Psoas muscle (tissue), 8 donors: ENCODE measurements around the gene SERTAD3. TPM values are rescaled to one million over a fixed set of nuclear protein-coding genes. Genes with fewer than 3 reads are reported as not detected.
"Not testable (repeated sequence)": the region's sequence is repeated elsewhere in the genome, so short reads cannot be mapped to it uniquely, and the experiment has no call there.

Source experiments
- ATAC-seq, 4 donors: fragments of 200-7000 bp; cut with Tn5 transposase; one replicate each; pipeline ENCODE4 v1.9.1; 2020; ENCODE audit warnings: moderate library complexity in 3 of 4, mild to moderate bottlenecking in 2 of 4
- DNase-seq, 2 donors: peaks; one replicate each; pipeline ENCODE4 v3.0.0-alpha.2; 2020
- H3K27ac ChIP-seq: fragments of 200-600 bp; one replicate; pipeline ENCODE4 v1.8.0; 2022
- H3K27me3 ChIP-seq, 3 donors: fragments of 200-600 bp in 1 of 3; one replicate each; pipeline versions ENCODE4 v1.6.1 to v1.8.0; 2013 to 2022; ENCODE audit warnings: low read length in 2 of 3, mild to moderate bottlenecking in 2 of 3, moderate library complexity in 1 of 3; ENCODE audit not compliant: insufficient read depth in 3 of 3
- H3K36me3 ChIP-seq, 2 donors: fragments of 200-600 bp in 1 of 2; one replicate each; pipeline versions ENCODE4 v1.6.1 to v1.8.0; 2013 to 2022; ENCODE audit warnings: low read depth in 1 of 2, mild to moderate bottlenecking in 1 of 2, moderate library complexity in 1 of 2; ENCODE audit not compliant: insufficient read depth in 1 of 2
- H3K4me1 ChIP-seq: fragments of 200-600 bp; one replicate; pipeline ENCODE4 v1.8.0; 2022
- H3K4me3 ChIP-seq: fragments of 200-600 bp; one replicate; pipeline ENCODE4 v1.8.0; 2022; ENCODE audit warnings: mild to moderate bottlenecking
- H3K9me3 ChIP-seq: fragments of 200-600 bp; one replicate; pipeline ENCODE4 v1.8.0; 2022
- CTCF ChIP-seq: fragments of 200-600 bp; IDR thresholded peaks from one replicate; pipeline ENCODE4 v1.8.0; 2022; ENCODE audit warnings: antibody characterized with exemption
- WGBS, 3 donors: extraction: QIAGEN DNeasy Blood & Tissue Kit; methylation state at CpG; one replicate each; pipeline versions ENCODE4 v1.1.6 to v1.1.7; 2013; 5-methylcytosine and 5-hydroxymethylcytosine counted together
- intact Hi-C, 2 donors: fragments of 100-400 bp; cut with DNase I; formaldehyde crosslinking; loops; one replicate each; pipeline versions ENCODE4 v1.11.0 to v1.14.2; 2022
- polyA plus RNA-seq, 3 donors: library from polyadenylated mRNA; stranded (reverse); fragments of 200-250 nt; gene quantifications; one replicate each; pipeline ENCODE4 v1.2.3, GENCODE V29; 2013
- total RNA-seq, 4 donors: library from RNA; stranded (reverse); fragmentation: NEBNext Ultra II Directional in 2 of 4; extraction: Animal tissue kit (Norgen Biotek cat#: 25700) in 2 of 4; gene quantifications; one replicate each; pipeline versions ENCODE4 v1.2.1 to v1.2.4, GENCODE V29; 2021 to 2023
- donor health status: healthy with polysubstance abuse.
- donor health status: DM: no; HTN: no; CAD: no; lungs with moderate emphysema.
- donor health status: Bipolar disorder and iron deficiency.
- donor health status: healthy.
- donor health status: DM: yes; HTN: yes; CAD: no.
- donor health status: DM: no; HTN: no; CAD: no.
- donor health status: DM: no; HTN: no; CAD: no.
- donor health status: DM: yes; HTN: yes; CAD: no.

Gene SERTAD3
- total and polyA plus RNA-seq, 7 donors, result 12.7 to 30.0 (median 23.2) TPM

- intact Hi-C loops, result no loop called here
- H3K9me3 ChIP-seq, result no peaks in the 10 kb centered on the region
- WGBS, 3 donors, result 96% methylated on average over 3 of the region's 3 CpGs
- no peak for DNase-seq
- H3K36me3 ChIP-seq, result peaks cover 3 to 42% of the 10 kb centered on the region in 2 donors
- ATAC-seq, result no peak
- H3K27me3 ChIP-seq, result no peaks in the 10 kb centered on the region
- no peak overlapping the region for H3K27ac ChIP-seq
- no peak overlapping the region for H3K4me3 ChIP-seq
- peaks cover 4% of the 10 kb centered on the region for H3K4me1 ChIP-seq
- TF ChIP-seq CTCF, result no peak
Observed at GRCh38 chr19:40458597-40458974, 14.5 kb upstream of the SERTAD3 start.

- no peak for TF ChIP-seq CTCF
- intact Hi-C loops, result no loop called here
- Histone ChIP-seq H3K4me3 (no peak overlapping the region), H3K4me1 (peaks cover 2% of the 10 kb centered on the region), H3K27ac (no peak overlapping the region), H3K27me3 (no peaks in the 10 kb centered on the region), H3K9me3 (no peaks in the 10 kb centered on the region), H3K36me3 (peaks cover 3 to 47% of the 10 kb centered on the region in 2 donors)
- DNase-seq, result no peak
- ATAC-seq, result no peak
- WGBS, 3 donors, result 85 to 89% (median 89%) methylated on average over 18 to 27 of the region's 27 CpGs
Observed at GRCh38 chr19:40457953-40458596, 13.9 kb upstream of the SERTAD3 start.

GRCh38 chr19:40457048-40457447, 12.9 kb upstream of the SERTAD3 start:
- WGBS, 3 donors, result 83 to 94% (median 88%) methylated on average over 5 of the region's 5 CpGs

GRCh38 chr19:40453943-40454342, 9.8 kb upstream of the SERTAD3 start:
- H3K4me1 ChIP-seq, ATAC-seq, intact Hi-C loops, H3K27me3 ChIP-seq, DNase-seq, H3K4me3 ChIP-seq, H3K27ac ChIP-seq, H3K9me3 ChIP-seq: not testable (repeated sequence)
- WGBS, 3 donors, result 95 to 96% (median 95%) methylated on average over 6 of the region's 6 CpGs
- peaks cover 3 to 81% of the 10 kb centered on the region in 2 donors for H3K36me3 ChIP-seq

More at GRCh38 chr19:40457048-40457447, 12.9 kb upstream of the SERTAD3 start:
- no peak for TF ChIP-seq CTCF
- H3K4me3 ChIP-seq, result no peak overlapping the region
- ATAC-seq (no peak), DNase-seq (no peak)
- no peaks in the 10 kb centered on the region for H3K4me1 ChIP-seq
- H3K9me3 ChIP-seq, result no peaks in the 10 kb centered on the region
- peaks cover 3 to 57% of the 10 kb centered on the region in 2 donors for H3K36me3 ChIP-seq
- intact Hi-C loops, result no loop called here
- H3K27me3 ChIP-seq, result no peaks in the 10 kb centered on the region
- H3K27ac ChIP-seq, result no peak overlapping the region

GRCh38 chr19:40453151-40453735, 9.1 kb upstream of the SERTAD3 start:
- Histone ChIP-seq H3K4me1 (no peaks in the 10 kb centered on the region), H3K27me3 (no peaks in the 10 kb centered on the region), H3K36me3 (peaks cover 3 to 85% of the 10 kb centered on the region in 2 donors), H3K4me3 (no peak overlapping the region), H3K9me3 (no peaks in the 10 kb centered on the region), H3K27ac (no peak overlapping the region)
- TF ChIP-seq CTCF, result no peak
- DNase-seq (no peak), ATAC-seq (no peak)
- WGBS, 3 donors, result 89 to 91% (median 89%) methylated on average over 5 of the region's 5 CpGs
- intact Hi-C loops, result no loop called here
